Loucy (cell line): ENCODE measurements around the gene CELSR1.

ENCODE experiments used
- H2AFZ ChIP-seq: fragments of 200-600 bp; sonication (generic); 2 replicates; pipeline ENCODE4 v1.6.0; 2016; ENCODE audit warnings: antibody characterized with exemption, mild to moderate bottlenecking, low read length, moderate library complexity
- H3F3A ChIP-seq: fragments of 200-600 bp; 2 replicates; pipeline ENCODE4 v1.6.0; 2016; ENCODE audit warnings: antibody characterized with exemption, low read depth, mild to moderate bottlenecking
- H3K27me3 ChIP-seq: fragments of 200-600 bp; sonication (generic); 2 replicates; pipeline ENCODE4 v1.6.1; 2014; ENCODE audit warnings: low read length, mild to moderate bottlenecking; ENCODE audit not compliant: insufficient read depth, poor library complexity, severe bottlenecking
- H3K36me3 ChIP-seq: fragments of 200-600 bp; sonication (generic); 2 replicates; pipeline ENCODE4 v1.6.1; 2016; ENCODE audit warnings: low read length; ENCODE audit not compliant: insufficient read depth
- H3K4me1 ChIP-seq: fragments of 200-600 bp; sonication (generic); 2 replicates; pipeline ENCODE4 v1.5.1; 2014; ENCODE audit warnings: low read length, mild to moderate bottlenecking; ENCODE audit not compliant: insufficient read depth, poor library complexity, severe bottlenecking
- H3K4me2 ChIP-seq: fragments of 200-600 bp; sonication (generic); 2 replicates; pipeline ENCODE4 v1.6.0; 2014; ENCODE audit warnings: antibody characterized with exemption, low read length, low read depth, mild to moderate bottlenecking; ENCODE audit not compliant: poor library complexity, severe bottlenecking
- H3K4me3 ChIP-seq: fragments of 200-600 bp; sonication (generic); 2 replicates; pipeline ENCODE4 v1.5.1; 2014; ENCODE audit warnings: low read length, mild to moderate bottlenecking, mixed read lengths; ENCODE audit not compliant: poor library complexity, severe bottlenecking
- H3K79me2 ChIP-seq: fragments of 200-600 bp; sonication (generic); 2 replicates; pipeline ENCODE4 v1.6.1; 2014; ENCODE audit warnings: low read length; ENCODE audit not compliant: insufficient read depth
- H3K9ac ChIP-seq: fragments of 200-600 bp; sonication (generic); 2 replicates; pipeline ENCODE4 v1.6.0; 2014; ENCODE audit warnings: mild to moderate bottlenecking, low read depth, low read length, moderate library complexity; ENCODE audit not compliant: poor library complexity, severe bottlenecking
- H3K9me2 ChIP-seq: fragments of 200-600 bp; sonication (generic); replicated peaks from 2 replicates; pipeline ENCODE4 v1.6.1; 2016; ENCODE audit warnings: low read depth, low read length, mixed read lengths
- H3K9me3 ChIP-seq: fragments of 200-600 bp; sonication (generic); 2 replicates; pipeline ENCODE4 v1.6.1; 2014; ENCODE audit warnings: mild to moderate bottlenecking, antibody characterized with exemption, low read length, low read depth; ENCODE audit not compliant: insufficient read depth
- H4K20me1 ChIP-seq: fragments of 200-600 bp; sonication (generic); 2 replicates; pipeline ENCODE4 v1.6.0; 2014; ENCODE audit warnings: antibody characterized with exemption, low read length, mild to moderate bottlenecking; ENCODE audit not compliant: insufficient read depth, poor library complexity, severe bottlenecking
- EZH2phosphoT487 ChIP-seq: fragments of 200-600 bp; IDR thresholded peaks from 2 replicates; pipeline ENCODE4 v1.6.1; 2018; ENCODE audit warnings: antibody characterized with exemption, mild to moderate bottlenecking, moderate library complexity, borderline replicate concordance
- TF ChIP-seq, protein P1 (sequence below): fragments of 200-600 bp; sonication (generic); conservative IDR thresholded peaks from 2 replicates; pipeline ENCODE4 v1.5.1; 2014; ENCODE audit warnings: mild to moderate bottlenecking, antibody characterized with exemption, low read length

CELSR1 gene

GRCh38 chr22:46540874-46541273 lies 3.5 kb upstream of the CELSR1 start:
- H3K4me1 ChIP-seq, result no peaks in the 10 kb centered on the region
- H3K9ac ChIP-seq, result no peak overlapping the region
- no peaks in the 10 kb centered on the region for H3K79me2 ChIP-seq
- no peaks in the 10 kb centered on the region for H3K9me2 ChIP-seq
- H3K4me2 ChIP-seq, result no peak overlapping the region
- H2AFZ ChIP-seq, result no peak overlapping the region
- H3K27me3 ChIP-seq, result no peaks in the 10 kb centered on the region
- H3F3A ChIP-seq, result no peaks in the 10 kb centered on the region
- no peak for TF ChIP-seq EZH2phosphoT487
- TF ChIP-seq, protein P1, sequence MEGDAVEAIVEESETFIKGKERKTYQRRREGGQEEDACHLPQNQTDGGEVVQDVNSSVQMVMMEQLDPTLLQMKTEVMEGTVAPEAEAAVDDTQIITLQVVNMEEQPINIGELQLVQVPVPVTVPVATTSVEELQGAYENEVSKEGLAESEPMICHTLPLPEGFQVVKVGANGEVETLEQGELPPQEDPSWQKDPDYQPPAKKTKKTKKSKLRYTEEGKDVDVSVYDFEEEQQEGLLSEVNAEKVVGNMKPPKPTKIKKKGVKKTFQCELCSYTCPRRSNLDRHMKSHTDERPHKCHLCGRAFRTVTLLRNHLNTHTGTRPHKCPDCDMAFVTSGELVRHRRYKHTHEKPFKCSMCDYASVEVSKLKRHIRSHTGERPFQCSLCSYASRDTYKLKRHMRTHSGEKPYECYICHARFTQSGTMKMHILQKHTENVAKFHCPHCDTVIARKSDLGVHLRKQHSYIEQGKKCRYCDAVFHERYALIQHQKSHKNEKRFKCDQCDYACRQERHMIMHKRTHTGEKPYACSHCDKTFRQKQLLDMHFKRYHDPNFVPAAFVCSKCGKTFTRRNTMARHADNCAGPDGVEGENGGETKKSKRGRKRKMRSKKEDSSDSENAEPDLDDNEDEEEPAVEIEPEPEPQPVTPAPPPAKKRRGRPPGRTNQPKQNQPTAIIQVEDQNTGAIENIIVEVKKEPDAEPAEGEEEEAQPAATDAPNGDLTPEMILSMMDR, result no peak
- H3K36me3 ChIP-seq, result no peaks in the 10 kb centered on the region
- H3K9me3 ChIP-seq, result no peaks in the 10 kb centered on the region
- H4K20me1 ChIP-seq, result no peaks in the 10 kb centered on the region
- no peak overlapping the region for H3K4me3 ChIP-seq

DNA sequence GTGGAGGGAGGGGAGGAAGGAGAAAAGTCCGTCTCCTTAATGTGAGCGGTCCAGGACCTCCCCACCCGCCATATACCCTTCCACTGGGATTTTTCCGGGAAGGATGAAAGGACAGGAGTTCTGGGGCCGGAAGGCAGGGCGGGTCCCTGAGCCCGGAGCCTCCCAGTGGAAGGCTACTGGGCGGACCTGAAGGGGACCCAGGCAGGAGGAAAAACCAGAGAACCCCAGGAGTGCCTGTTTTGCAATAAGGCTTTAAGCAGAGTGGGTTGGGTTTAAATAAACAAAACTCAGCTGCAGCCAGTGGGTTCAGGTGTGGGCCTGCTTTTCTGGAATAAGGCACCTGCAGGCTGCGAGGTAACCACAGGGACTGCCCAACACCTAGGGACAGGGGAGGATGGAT lies 1.7 kb upstream of the CELSR1 start:
- no peak overlapping the region for H3K4me2 ChIP-seq
- H3K27me3 ChIP-seq, result no peaks in the 10 kb centered on the region
- H3K4me3 ChIP-seq, result no peak overlapping the region
- H3K9ac ChIP-seq, result no peak overlapping the region
- H3K9me3 ChIP-seq, result no peaks in the 10 kb centered on the region
- no peaks in the 10 kb centered on the region for H3K36me3 ChIP-seq
- H2AFZ ChIP-seq, result no peak overlapping the region
- no peaks in the 10 kb centered on the region for H3K4me1 ChIP-seq
- no peaks in the 10 kb centered on the region for H4K20me1 ChIP-seq
- H3F3A ChIP-seq, result no peaks in the 10 kb centered on the region
- TF ChIP-seq EZH2phosphoT487, result no peak
- TF ChIP-seq, protein P1, result no peak
- H3K9me2 ChIP-seq, result no peaks in the 10 kb centered on the region
- H3K79me2 ChIP-seq, result no peaks in the 10 kb centered on the region

- H3K9ac ChIP-seq, result no peak overlapping the region
- H3K9me2 ChIP-seq, result no peaks in the 10 kb centered on the region
- no peak overlapping the region for H3K4me3 ChIP-seq
- no peaks in the 10 kb centered on the region for H3F3A ChIP-seq
- H3K9me3 ChIP-seq, result no peaks in the 10 kb centered on the region
- no peak overlapping the region for H3K4me2 ChIP-seq
- H4K20me1 ChIP-seq, result no peaks in the 10 kb centered on the region
- H3K79me2 ChIP-seq, result no peaks in the 10 kb centered on the region
- no peak overlapping the region for H2AFZ ChIP-seq
- no peaks in the 10 kb centered on the region for H3K27me3 ChIP-seq
- TF ChIP-seq, protein P1, result no peak
- TF ChIP-seq EZH2phosphoT487, result no peak
- no peaks in the 10 kb centered on the region for H3K36me3 ChIP-seq
- H3K4me1 ChIP-seq, result no peaks in the 10 kb centered on the region
Measured at GRCh38 chr22:46538814-46539160, 1.4 kb upstream of the CELSR1 start.
